Osteocyte (in vitro differentiated cells): ENCODE data around the gene CTBP2. TPM values are rescaled to one million over a fixed set of nuclear protein-coding genes. Genes with fewer than 3 reads are reported as not detected.

Experiments used
- DNase-seq: peaks from one replicate; pipeline ENCODE4 v3.0.0; 2021; ENCODE audit warnings: mixed read lengths; ENCODE audit not compliant: unreplicated experiment; ENCODE audit errors: extremely low spot score
- H3K27ac Mint-ChIP-seq: one replicate; pipeline ENCODE4 v1.8.0; 2021; ENCODE audit warnings: mild to moderate bottlenecking, mixed read lengths; ENCODE audit not compliant: unreplicated experiment
- H3K27me3 Mint-ChIP-seq: one replicate; pipeline ENCODE4 v1.8.0; 2021; ENCODE audit warnings: mixed read lengths; ENCODE audit not compliant: unreplicated experiment
- H3K36me3 Mint-ChIP-seq: one replicate; pipeline ENCODE4 v1.8.0; 2021; ENCODE audit warnings: mixed read lengths; ENCODE audit not compliant: unreplicated experiment
- H3K4me1 Mint-ChIP-seq: one replicate; pipeline ENCODE4 v1.8.0; 2021; ENCODE audit warnings: mixed read lengths; ENCODE audit not compliant: unreplicated experiment
- H3K4me3 Mint-ChIP-seq: one replicate; pipeline ENCODE4 v1.8.0; 2021; ENCODE audit warnings: mild to moderate bottlenecking, moderate library complexity, mixed read lengths; ENCODE audit not compliant: unreplicated experiment
- H3K9me3 Mint-ChIP-seq: one replicate; pipeline ENCODE4 v1.8.0; 2021; ENCODE audit warnings: mixed read lengths; ENCODE audit not compliant: unreplicated experiment
- CTCF ChIP-seq: fragments of 200-600 bp; sonication (generic); IDR thresholded peaks from 2 replicates; pipeline ENCODE4 v1.5.0; 2021; ENCODE audit warnings: antibody characterized with exemption, mild to moderate bottlenecking, moderate library complexity
- total RNA-seq: library from RNA; stranded (reverse); gene quantifications from 2 replicates; pipeline ENCODE4 v1.2.1, GENCODE V29; 2021

The CTBP2 gene
- total RNA-seq, 1 donor from 2014 or later, result 125 TPM

- H3K9me3 Mint-ChIP-seq, result no peaks in the 10 kb centered on the region
- no peaks in the 10 kb centered on the region for H3K27me3 Mint-ChIP-seq
- no peak overlapping the region for H3K4me3 Mint-ChIP-seq
- peak overlapping the region; percentile 42 for H3K27ac Mint-ChIP-seq
- no peak for TF ChIP-seq CTCF
- no peak for DNase-seq
- peaks cover 86% of the 10 kb centered on the region for H3K4me1 Mint-ChIP-seq
- peaks cover 20% of the 10 kb centered on the region for H3K36me3 Mint-ChIP-seq
Measured at GRCh38 chr10:125089469-125089868, 70.9 kb downstream of the CTBP2 start.

GRCh38 chr10:125087897-125088215 lies 72.5 kb downstream of the CTBP2 start:
- Mint-ChIP-seq H3K36me3 (peaks cover 24% of the 10 kb centered on the region), H3K4me3 (no peak overlapping the region), H3K4me1 (peaks cover 86% of the 10 kb centered on the region), H3K27ac (peak overlapping the region; percentile 45), H3K9me3 (no peaks in the 10 kb centered on the region), H3K27me3 (no peaks in the 10 kb centered on the region)
- TF ChIP-seq CTCF, result no peak
- DNase-seq, result no peak

- TF ChIP-seq CTCF, result no peak
- no peaks in the 10 kb centered on the region for H3K9me3 Mint-ChIP-seq
- no peak for DNase-seq
- peaks cover 84% of the 10 kb centered on the region for H3K4me1 Mint-ChIP-seq
- no peaks in the 10 kb centered on the region for H3K27me3 Mint-ChIP-seq
- peak overlapping the region; percentile 45 for H3K27ac Mint-ChIP-seq
- no peak overlapping the region for H3K4me3 Mint-ChIP-seq
- H3K36me3 Mint-ChIP-seq, result peaks cover 24% of the 10 kb centered on the region
Measured at GRCh38 chr10:125087191-125087896, 73.0 kb downstream of the CTBP2 start.

GRCh38 chr10:125086691-125087090 lies 73.7 kb downstream of the CTBP2 start:
- Mint-ChIP-seq H3K27ac (peak overlapping the region; percentile 73), H3K9me3 (no peaks in the 10 kb centered on the region), H3K36me3 (peaks cover 24% of the 10 kb centered on the region), H3K27me3 (no peaks in the 10 kb centered on the region), H3K4me1 (peaks cover 83% of the 10 kb centered on the region), H3K4me3 (no peak overlapping the region)
- no peak for DNase-seq
- no peak for TF ChIP-seq CTCF

- no peak for TF ChIP-seq CTCF
- H3K4me1 Mint-ChIP-seq, result peaks cover 81% of the 10 kb centered on the region
Measured at GRCh38 chr10:125085258-125086054, 74.9 kb downstream of the CTBP2 start.

More at GRCh38 chr10:125085258-125086054, 74.9 kb downstream of the CTBP2 start:
- Mint-ChIP-seq H3K9me3 (no peaks in the 10 kb centered on the region), H3K27ac (peak overlapping the region; percentile 98), H3K36me3 (peaks cover 27% of the 10 kb centered on the region), H3K27me3 (no peaks in the 10 kb centered on the region), H3K4me3 (no peak overlapping the region)
- no peak for DNase-seq
